ENCODE data around the gene CNTLN. TPM values are rescaled to one million over a fixed set of nuclear protein-coding genes. Genes with fewer than 3 reads are reported as not detected.
"Not testable (repeated sequence)": the region's sequence is repeated elsewhere in the genome, so short reads cannot be mapped to it uniquely, and the experiment has no call there.

The CNTLN gene
- total RNA-seq, 1 donor from 2014 or later, result 13.6 TPM

DNA sequence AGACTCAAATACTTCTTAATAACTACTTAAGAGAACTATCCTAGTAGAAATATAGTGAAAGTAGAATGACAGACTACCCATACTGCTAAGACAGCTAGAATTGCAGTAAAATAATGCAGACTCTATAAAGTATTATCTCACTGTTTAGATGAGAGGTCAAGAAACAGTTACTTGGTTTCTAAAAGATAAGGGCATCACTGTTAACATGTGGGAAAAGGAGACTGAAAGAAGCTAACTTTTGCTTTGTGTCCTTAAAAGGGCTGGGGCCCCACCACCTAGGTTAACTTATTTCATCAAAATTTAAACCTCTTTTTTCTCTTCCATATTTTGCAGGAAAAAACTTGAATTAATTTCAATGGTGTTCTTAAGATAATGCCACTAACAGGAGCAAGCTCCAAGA, 204.3 kb downstream of the CNTLN start:
- Mint-ChIP-seq H3K27me3 (ENCODE audit: unreplicated experiment) (no peaks in the 10 kb centered on the region), H3K9me3 (ENCODE audit: unreplicated experiment) (no peaks in the 10 kb centered on the region), H3K27ac (ENCODE audit: unreplicated experiment) (no peak overlapping the region), H3K4me3 (ENCODE audit: unreplicated experiment) (no peak overlapping the region), H3K4me1 (ENCODE audit: unreplicated experiment) (no peaks in the 10 kb centered on the region), H3K36me3 (ENCODE audit: unreplicated experiment) (peaks cover 22% of the 10 kb centered on the region)
- TF ChIP-seq, protein P1, sequence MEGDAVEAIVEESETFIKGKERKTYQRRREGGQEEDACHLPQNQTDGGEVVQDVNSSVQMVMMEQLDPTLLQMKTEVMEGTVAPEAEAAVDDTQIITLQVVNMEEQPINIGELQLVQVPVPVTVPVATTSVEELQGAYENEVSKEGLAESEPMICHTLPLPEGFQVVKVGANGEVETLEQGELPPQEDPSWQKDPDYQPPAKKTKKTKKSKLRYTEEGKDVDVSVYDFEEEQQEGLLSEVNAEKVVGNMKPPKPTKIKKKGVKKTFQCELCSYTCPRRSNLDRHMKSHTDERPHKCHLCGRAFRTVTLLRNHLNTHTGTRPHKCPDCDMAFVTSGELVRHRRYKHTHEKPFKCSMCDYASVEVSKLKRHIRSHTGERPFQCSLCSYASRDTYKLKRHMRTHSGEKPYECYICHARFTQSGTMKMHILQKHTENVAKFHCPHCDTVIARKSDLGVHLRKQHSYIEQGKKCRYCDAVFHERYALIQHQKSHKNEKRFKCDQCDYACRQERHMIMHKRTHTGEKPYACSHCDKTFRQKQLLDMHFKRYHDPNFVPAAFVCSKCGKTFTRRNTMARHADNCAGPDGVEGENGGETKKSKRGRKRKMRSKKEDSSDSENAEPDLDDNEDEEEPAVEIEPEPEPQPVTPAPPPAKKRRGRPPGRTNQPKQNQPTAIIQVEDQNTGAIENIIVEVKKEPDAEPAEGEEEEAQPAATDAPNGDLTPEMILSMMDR (IDR thresholded peaks at IDR 0.05), result no peak
- no peak for DNase-seq (ENCODE audit: extremely low spot score, unreplicated experiment)

DNA sequence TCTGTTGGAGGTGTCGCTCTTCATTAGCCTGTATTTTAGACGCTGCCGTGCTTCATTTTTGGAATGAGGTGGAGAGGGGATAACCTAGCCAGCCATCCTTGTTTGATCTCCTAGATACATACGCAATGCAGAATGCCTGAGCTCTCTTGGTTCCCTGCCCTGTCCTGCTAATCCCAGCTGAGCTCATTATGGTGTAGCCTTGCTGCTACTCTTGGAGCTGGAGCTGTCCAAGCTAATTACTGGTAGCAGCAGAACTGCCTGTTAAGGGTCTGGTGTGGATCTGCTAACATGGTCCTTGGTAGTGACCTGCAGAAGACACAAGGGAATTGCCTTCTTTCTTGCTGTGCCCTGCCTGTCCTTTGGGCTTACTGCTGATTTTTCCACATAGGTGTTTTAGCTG, 207.9 kb downstream of the CNTLN start:
- H3K36me3 Mint-ChIP-seq (ENCODE audit: unreplicated experiment), result peaks cover 32% of the 10 kb centered on the region
- DNase-seq (ENCODE audit: extremely low spot score, unreplicated experiment), result no peak
- no peaks in the 10 kb centered on the region for H3K9me3 Mint-ChIP-seq (ENCODE audit: unreplicated experiment)
- TF ChIP-seq, protein P1 (IDR thresholded peaks at IDR 0.05), result no peak
- no peaks in the 10 kb centered on the region for H3K27me3 Mint-ChIP-seq (ENCODE audit: unreplicated experiment)
- no peaks in the 10 kb centered on the region for H3K4me1 Mint-ChIP-seq (ENCODE audit: unreplicated experiment)
- H3K27ac Mint-ChIP-seq (ENCODE audit: unreplicated experiment), result no peak overlapping the region
- H3K4me3 Mint-ChIP-seq (ENCODE audit: unreplicated experiment), result no peak overlapping the region

- Mint-ChIP-seq H3K36me3 (ENCODE audit: unreplicated experiment) (peaks cover 22% of the 10 kb centered on the region), H3K27ac (ENCODE audit: unreplicated experiment) (no peak overlapping the region), H3K4me1 (ENCODE audit: unreplicated experiment) (peaks cover 2% of the 10 kb centered on the region), H3K9me3 (ENCODE audit: unreplicated experiment) (no peaks in the 10 kb centered on the region), H3K27me3 (ENCODE audit: unreplicated experiment) (no peaks in the 10 kb centered on the region), H3K4me3 (ENCODE audit: unreplicated experiment) (no peak overlapping the region)
- no peak for DNase-seq (ENCODE audit: extremely low spot score, unreplicated experiment)
- TF ChIP-seq, protein P1 (IDR thresholded peaks at IDR 0.05), result no peak
These were observed 215.0 kb downstream of the CNTLN start for GRCh38 chr9:17349831-17350230.

GRCh38 chr9:17354006-17354405, 219.2 kb downstream of the CNTLN start:
- H3K27ac Mint-ChIP-seq (ENCODE audit: unreplicated experiment); H3K4me3 Mint-ChIP-seq (ENCODE audit: unreplicated experiment); H3K27me3 Mint-ChIP-seq (ENCODE audit: unreplicated experiment); H3K4me1 Mint-ChIP-seq (ENCODE audit: unreplicated experiment); H3K9me3 Mint-ChIP-seq (ENCODE audit: unreplicated experiment): not testable (repeated sequence)
- DNase-seq (ENCODE audit: extremely low spot score, unreplicated experiment), result peak; percentile 76
- H3K36me3 Mint-ChIP-seq (ENCODE audit: unreplicated experiment), result peaks cover 21% of the 10 kb centered on the region

- no peak overlapping the region for H3K27ac Mint-ChIP-seq (ENCODE audit: unreplicated experiment)
- no peak for DNase-seq (ENCODE audit: extremely low spot score, unreplicated experiment)
- no peak overlapping the region for H3K4me3 Mint-ChIP-seq (ENCODE audit: unreplicated experiment)
- TF ChIP-seq, protein P1 (IDR thresholded peaks at IDR 0.05), result no peak
- no peaks in the 10 kb centered on the region for H3K9me3 Mint-ChIP-seq (ENCODE audit: unreplicated experiment)
- peaks cover 5% of the 10 kb centered on the region for H3K4me1 Mint-ChIP-seq (ENCODE audit: unreplicated experiment)
- H3K36me3 Mint-ChIP-seq (ENCODE audit: unreplicated experiment), result peaks cover 8% of the 10 kb centered on the region
- H3K27me3 Mint-ChIP-seq (ENCODE audit: unreplicated experiment), result no peaks in the 10 kb centered on the region
These were observed 226.5 kb downstream of the CNTLN start for GRCh38 chr9:17361378-17361777.

DNA sequence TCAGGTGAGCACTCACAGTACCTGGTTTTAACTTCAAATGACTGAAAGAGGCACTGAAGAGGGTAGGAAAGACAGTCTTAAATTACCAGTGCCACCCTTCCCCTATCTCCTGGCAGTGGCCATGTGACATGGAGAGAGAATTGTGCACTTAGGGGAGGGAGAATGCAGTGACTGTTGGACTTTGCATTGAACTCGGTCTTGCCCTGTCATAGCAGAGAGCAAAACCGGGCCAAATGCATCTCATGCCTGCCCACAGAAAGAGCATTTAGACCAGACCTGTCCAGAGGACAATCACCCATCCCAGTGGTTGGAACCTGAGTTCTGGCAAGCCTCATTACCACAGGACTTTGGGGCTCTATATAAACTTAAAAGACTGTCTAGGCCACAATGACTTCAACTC, 232.2 kb downstream of the CNTLN start:
- no peak overlapping the region for H3K27ac Mint-ChIP-seq (ENCODE audit: unreplicated experiment)
- DNase-seq (ENCODE audit: extremely low spot score, unreplicated experiment), result no peak
- peaks cover 25% of the 10 kb centered on the region for H3K36me3 Mint-ChIP-seq (ENCODE audit: unreplicated experiment)
- H3K27me3 Mint-ChIP-seq (ENCODE audit: unreplicated experiment), result no peaks in the 10 kb centered on the region
- no peaks in the 10 kb centered on the region for H3K4me1 Mint-ChIP-seq (ENCODE audit: unreplicated experiment)
- H3K4me3 Mint-ChIP-seq (ENCODE audit: unreplicated experiment), result no peak overlapping the region
- peaks cover 3% of the 10 kb centered on the region for H3K9me3 Mint-ChIP-seq (ENCODE audit: unreplicated experiment)
- TF ChIP-seq, protein P1 (IDR thresholded peaks at IDR 0.05), result no peak

Data from osteocyte (in vitro differentiated cells).